Activated gamma-delta T cell (primary cell): ENCODE data around the gene HDC.

Experiments used
- DNase-seq: peaks from one replicate; lab custom pipeline; 2025; lab: John Stamatoyannopoulos, UW

The HDC gene

GRCh38 chr15:50252556-50252955, 13.0 kb downstream of the HDC start:
- DNase-seq, result no peak

- DNase-seq, result no peak
These were observed 13.8 kb downstream of the HDC start for GRCh38 chr15:50251638-50252182.

- DNase-seq, result no peak
These were observed 14.6 kb downstream of the HDC start for GRCh38 chr15:50250760-50251394.

GRCh38 chr15:50249704-50250103, 15.8 kb downstream of the HDC start:
- no peak for DNase-seq

GRCh38 chr15:50248994-50249582, 16.4 kb downstream of the HDC start:
- no peak for DNase-seq

GRCh38 chr15:50247819-50248655, 17.5 kb downstream of the HDC start:
- DNase-seq, result no peak

- no peak for DNase-seq
These were observed 18.9 kb downstream of the HDC start for GRCh38 chr15:50246631-50247030.

GRCh38 chr15:50244959-50245624, 20.4 kb downstream of the HDC start:
- DNase-seq, result no peak

- no peak for DNase-seq
These were observed 21.4 kb downstream of the HDC start for GRCh38 chr15:50244153-50244552.

- DNase-seq, result no peak
These were observed 23.7 kb downstream of the HDC start for GRCh38 chr15:50241684-50242450.

- DNase-seq, result no peak
These were observed 27.3 kb downstream of the HDC start for GRCh38 chr15:50238255-50238654.

- no peak for DNase-seq
These were observed 29.1 kb downstream of the HDC start for GRCh38 chr15:50236433-50236832.

- DNase-seq, result no peak
These were observed 29.7 kb downstream of the HDC start for GRCh38 chr15:50235794-50236193.

GRCh38 chr15:50234764-50235163, 30.8 kb downstream of the HDC start:
- no peak for DNase-seq

GRCh38 chr15:50233192-50233736, 32.3 kb downstream of the HDC start:
- no peak for DNase-seq

- no peak for DNase-seq
These were observed 32.7 kb downstream of the HDC start for GRCh38 chr15:50232791-50233190.

- DNase-seq, result no peak
These were observed 33.8 kb downstream of the HDC start for GRCh38 chr15:50231761-50232160.

- no peak for DNase-seq
These were observed 36.2 kb downstream of the HDC start for GRCh38 chr15:50229336-50229735.

- DNase-seq, result no peak
These were observed 36.7 kb downstream of the HDC start for GRCh38 chr15:50228866-50229265.

GRCh38 chr15:50227076-50227475, 38.5 kb downstream of the HDC start:
- DNase-seq, result no peak

GRCh38 chr15:50225938-50226337, 39.6 kb downstream of the HDC start:
- no peak for DNase-seq
